ENCODE measurements around the gene SYF2.

DNA sequence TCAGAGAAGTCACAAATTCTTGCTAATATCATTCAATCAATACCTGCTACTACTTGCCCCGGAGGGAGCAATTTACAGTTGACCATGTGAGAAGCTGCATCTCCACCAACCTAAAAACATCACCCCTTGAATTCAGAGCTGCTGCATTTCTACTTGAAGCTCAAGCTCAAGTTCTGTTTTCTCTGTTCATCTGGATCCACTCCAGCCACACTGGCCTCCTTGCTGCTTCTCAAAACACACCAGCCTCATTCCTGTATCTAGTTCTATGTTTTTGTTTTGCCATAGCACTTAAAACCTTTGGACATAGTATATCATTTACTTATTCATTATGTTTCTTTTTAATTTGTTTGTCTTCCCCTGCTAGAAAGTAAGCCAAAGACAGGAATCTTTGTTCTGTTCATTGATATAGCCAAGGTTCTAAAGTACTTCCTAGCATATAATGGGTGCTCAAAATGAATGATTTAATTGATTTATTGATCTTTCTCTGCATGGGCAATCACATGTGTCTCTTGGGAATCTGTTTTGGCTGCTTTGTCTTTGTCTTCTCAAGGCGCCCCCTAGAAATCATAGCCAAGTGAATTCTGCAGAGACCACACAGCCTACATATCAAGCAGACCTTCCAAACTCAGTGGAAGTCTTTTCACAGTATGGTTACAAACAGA, 23.6 kb downstream of the SYF2 start:
- TF ChIP-seq, protein P1, sequence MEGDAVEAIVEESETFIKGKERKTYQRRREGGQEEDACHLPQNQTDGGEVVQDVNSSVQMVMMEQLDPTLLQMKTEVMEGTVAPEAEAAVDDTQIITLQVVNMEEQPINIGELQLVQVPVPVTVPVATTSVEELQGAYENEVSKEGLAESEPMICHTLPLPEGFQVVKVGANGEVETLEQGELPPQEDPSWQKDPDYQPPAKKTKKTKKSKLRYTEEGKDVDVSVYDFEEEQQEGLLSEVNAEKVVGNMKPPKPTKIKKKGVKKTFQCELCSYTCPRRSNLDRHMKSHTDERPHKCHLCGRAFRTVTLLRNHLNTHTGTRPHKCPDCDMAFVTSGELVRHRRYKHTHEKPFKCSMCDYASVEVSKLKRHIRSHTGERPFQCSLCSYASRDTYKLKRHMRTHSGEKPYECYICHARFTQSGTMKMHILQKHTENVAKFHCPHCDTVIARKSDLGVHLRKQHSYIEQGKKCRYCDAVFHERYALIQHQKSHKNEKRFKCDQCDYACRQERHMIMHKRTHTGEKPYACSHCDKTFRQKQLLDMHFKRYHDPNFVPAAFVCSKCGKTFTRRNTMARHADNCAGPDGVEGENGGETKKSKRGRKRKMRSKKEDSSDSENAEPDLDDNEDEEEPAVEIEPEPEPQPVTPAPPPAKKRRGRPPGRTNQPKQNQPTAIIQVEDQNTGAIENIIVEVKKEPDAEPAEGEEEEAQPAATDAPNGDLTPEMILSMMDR (IDR thresholded peaks at IDR 0.05): no peak
- no peak for TF ChIP-seq POLR2A (IDR thresholded peaks at IDR 0.05)
